ENCODE results near the gene AGBL2.

AGBL2 gene

DNA sequence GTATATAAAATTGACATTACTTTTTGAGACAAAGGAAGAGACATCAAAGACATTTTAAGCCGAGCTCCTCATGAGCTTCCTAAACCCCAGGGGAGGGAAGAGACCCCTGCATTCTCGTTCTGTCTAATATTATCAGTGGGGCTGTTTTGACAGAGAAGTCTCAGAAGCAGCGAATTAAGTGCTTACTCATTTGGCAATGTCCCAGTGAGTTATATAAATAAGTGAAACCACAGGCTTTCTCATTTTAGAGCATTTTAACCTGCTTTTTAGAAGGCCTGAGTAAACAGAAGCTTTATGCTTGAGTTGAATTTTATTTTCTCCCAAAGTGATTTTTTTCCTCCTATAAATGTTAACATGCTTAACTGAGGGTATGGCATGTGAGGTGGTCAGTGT lies 97.8 kb downstream of the AGBL2 start:
- DNase-seq, result no peak

DNA sequence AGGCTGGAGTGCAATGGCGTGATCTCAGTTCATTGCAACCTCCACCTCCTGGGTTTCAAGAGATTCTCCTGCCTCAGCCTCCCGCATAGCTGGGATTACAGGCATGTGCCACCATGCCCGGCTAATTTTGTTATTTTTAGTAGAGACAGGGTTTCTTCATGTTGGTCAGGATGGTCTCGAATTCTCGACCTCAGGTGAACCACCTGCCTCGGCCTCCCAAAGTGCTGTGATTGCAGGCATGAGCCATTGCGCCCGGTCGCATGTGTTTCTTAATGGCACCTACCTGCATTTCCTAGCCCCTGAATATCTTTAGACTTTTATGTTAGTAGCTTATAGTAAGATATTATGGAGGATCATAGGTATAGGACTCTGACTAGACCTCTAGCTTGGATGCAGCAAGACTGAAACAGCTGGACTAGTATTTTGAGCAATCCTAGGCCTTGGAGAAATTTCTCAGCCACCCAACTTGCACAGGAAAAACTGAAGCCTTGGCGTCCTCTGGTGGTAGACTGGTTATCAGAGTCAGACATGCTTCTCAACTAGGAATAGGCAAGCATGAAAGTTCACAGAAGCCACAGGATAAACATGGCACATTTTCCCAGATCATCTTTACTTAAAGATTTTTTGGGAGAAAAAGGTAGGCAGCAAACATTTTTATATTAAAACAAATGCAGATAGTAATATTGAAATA lies 98.3 kb downstream of the AGBL2 start:
- DNase-seq, result peak; percentile 9

- no peak for DNase-seq
These were observed 99.9 kb downstream of the AGBL2 start for GRCh38 chr11:47615249-47615648.

DNA sequence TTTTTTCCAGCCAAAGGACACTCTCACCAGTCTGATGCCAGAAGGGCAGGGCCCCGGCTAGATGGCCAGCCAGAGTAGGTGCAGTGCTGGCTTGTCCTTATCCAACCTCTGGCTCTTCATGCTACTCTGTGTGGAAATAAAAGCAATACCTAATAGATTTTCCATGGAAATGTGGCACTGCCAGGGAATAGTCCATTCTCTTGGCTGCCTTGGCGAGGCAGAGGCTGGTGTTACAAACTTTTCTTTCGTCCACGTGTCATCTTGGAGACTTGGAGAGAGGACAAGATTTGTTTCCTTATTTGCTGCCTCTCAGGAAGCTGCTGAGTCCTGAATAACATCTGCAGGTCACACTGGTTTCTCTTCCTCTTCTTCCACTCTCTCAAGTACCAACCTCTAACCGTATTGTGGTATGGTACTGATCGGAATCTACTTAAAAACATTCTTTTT lies 103.8 kb downstream of the AGBL2 start:
- no peak for DNase-seq

DNA sequence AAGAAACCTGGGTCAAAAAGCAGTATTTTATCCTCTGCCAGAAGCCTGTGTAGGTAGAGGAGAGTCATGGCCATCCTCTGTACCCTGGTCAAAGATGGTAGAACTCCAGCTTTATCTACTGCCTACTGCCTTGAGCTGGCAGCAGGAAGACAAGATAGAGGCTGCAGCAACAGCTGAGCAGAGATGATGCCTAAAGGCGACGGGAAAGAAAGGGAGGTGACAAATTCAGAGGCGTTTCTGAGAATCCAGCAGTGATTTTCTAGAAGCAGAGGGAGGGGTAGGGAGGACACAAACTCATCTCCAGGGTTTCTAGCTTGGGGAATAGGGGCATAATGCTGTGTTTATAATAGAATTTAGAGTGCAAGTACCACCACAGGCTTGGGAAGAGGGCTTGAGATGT lies 105.5 kb downstream of the AGBL2 start:
- DNase-seq, result no peak
